CD4-positive, alpha-beta T cell (primary cell): ENCODE measurements around the gene SEC16A. TPM values are rescaled to one million over a fixed set of nuclear protein-coding genes. Genes with fewer than 3 reads are reported as not detected.

ENCODE experiments used
- ATAC-seq: fragments of 200-7000 bp; cut with Tn5 transposase; one replicate; pipeline ENCODE4 v1.10.0; 2022; ENCODE audit warnings: mild to moderate bottlenecking; ENCODE audit not compliant: poor library complexity
- CTCF ChIA-PET: fragments of 350-600 bp; sonication (Branson Sonifier 250); formaldehyde crosslinking; loops from one replicate; lab custom pipeline; 2021; ENCODE audit warnings: antibody characterized with exemption, inconsistent platforms; lab: Charles Lee
- POLR2A ChIA-PET: fragments of 350-600 bp; sonication (Branson Sonifier 250); formaldehyde crosslinking; loops from one replicate; lab custom pipeline; 2021; ENCODE audit warnings: antibody characterized with exemption, inconsistent platforms; lab: Charles Lee
- DNase-seq, 14 experiments: peaks; one replicate each; pipeline ENCODE4 v3.0.0-alpha.2; 2013 to 2020; ENCODE audit warnings: mixed read lengths in 2 of 14
- H3K27ac ChIP-seq, 2 donors: one replicate each; pipeline versions ENCODE4 v1.5.1 to v1.7.0; 2013; ENCODE audit warnings: low read length in 2 of 2, low read depth in 1 of 2, mild to moderate bottlenecking in 1 of 2
- H3K27me3 ChIP-seq, 2 experiments: 1 replicate in 1 of 2; 2 replicates in 1 of 2; pipeline versions ENCODE4 v1.6.1 to v1.7.0; 2013; ENCODE audit warnings: low read length in 2 of 2, control low read depth in 1 of 2, mild to moderate bottlenecking in 1 of 2, moderate library complexity in 1 of 2; ENCODE audit not compliant: insufficient read depth in 2 of 2, control insufficient read depth in 1 of 2
- H3K36me3 ChIP-seq: one replicate; pipeline ENCODE4 v1.6.1; 2013; ENCODE audit warnings: low read length, control low read depth; ENCODE audit not compliant: insufficient read depth
- H3K4me1 ChIP-seq: one replicate; pipeline ENCODE4 v1.6.1; 2013; ENCODE audit warnings: low read length, control low read depth; ENCODE audit not compliant: insufficient read depth
- H3K4me3 ChIP-seq: one replicate; pipeline ENCODE4 v1.5.1; 2013; ENCODE audit warnings: mild to moderate bottlenecking, low read length, moderate library complexity
- H3K9me3 ChIP-seq, 2 experiments: 1 replicate in 1 of 2; 2 replicates in 1 of 2; pipeline versions ENCODE4 v1.6.1 to v1.7.0; 2013; ENCODE audit warnings: low read length in 2 of 2, mild to moderate bottlenecking in 2 of 2, control low read depth in 1 of 2, moderate library complexity in 1 of 2; ENCODE audit not compliant: control insufficient read depth in 1 of 2, insufficient read depth in 1 of 2
- H3K27ac Mint-ChIP-seq: one replicate; pipeline ENCODE4 v1.8.0; 2020; ENCODE audit warnings: mixed read lengths
- H3K27me3 Mint-ChIP-seq: one replicate; pipeline ENCODE4 v1.8.0; 2021; ENCODE audit warnings: mixed read lengths
- H3K36me3 Mint-ChIP-seq: one replicate; pipeline ENCODE4 v1.8.0; 2021; ENCODE audit warnings: low read depth, mixed read lengths
- H3K4me1 Mint-ChIP-seq: one replicate; pipeline ENCODE4 v1.8.0; 2021; ENCODE audit warnings: low read depth, mixed read lengths
- H3K4me3 Mint-ChIP-seq: one replicate; pipeline ENCODE4 v1.8.0; 2020; ENCODE audit warnings: mild to moderate bottlenecking, mixed read lengths
- H3K9me3 Mint-ChIP-seq: one replicate; pipeline ENCODE4 v1.8.0; 2020; ENCODE audit warnings: mixed read lengths
- CTCF ChIP-seq: fragments of 200-600 bp; IDR thresholded peaks from one replicate; pipeline ENCODE4 v1.8.0; 2022; ENCODE audit warnings: antibody characterized with exemption, mild to moderate bottlenecking
- intact Hi-C, 2 experiments: fragments of 100-400 bp; cut with DNase I in 1 of 2; cut with micrococcal nuclease in 1 of 2; formaldehyde crosslinking; loops; one replicate each; pipeline versions ENCODE4 v1.15.1 to v1.9.0; 2023 to 2025; cut with DNase I, micrococcal nuclease
- total RNA-seq, 174 experiments: library from RNA in 2 of 174; stranded (reverse) in 2 of 174; gene quantifications; one replicate each; pipeline ENCODE4 v1.2.3 and lab custom pipeline; 2021 to 2026

Gene SEC16A
- total RNA-seq, 2 experiments from 2014 or later = 73.0 to 75.0 TPM

GRCh38 chr9:136462664-136463063, 20.2 kb downstream of the SEC16A start:
- no peak for DNase-seq
- no peaks in the 10 kb centered on the region for H3K27me3 ChIP-seq
- no peak overlapping the region for H3K27ac Mint-ChIP-seq
- peaks cover 96% of the 10 kb centered on the region for H3K36me3 ChIP-seq
- H3K9me3 ChIP-seq = no peaks in the 10 kb centered on the region
- H3K27me3 Mint-ChIP-seq = no peaks in the 10 kb centered on the region
- H3K4me3 ChIP-seq = no peak overlapping the region
- ChIA-PET CTCF (no interaction called here), POLR2A (no interaction called here)
- no peaks in the 10 kb centered on the region for H3K4me1 Mint-ChIP-seq
- peaks cover 92% of the 10 kb centered on the region for H3K36me3 Mint-ChIP-seq
- no peaks in the 10 kb centered on the region for H3K4me1 ChIP-seq
- H3K27ac ChIP-seq = no peak overlapping the region
- H3K9me3 Mint-ChIP-seq = no peaks in the 10 kb centered on the region
- ATAC-seq = no peak
- intact Hi-C loops = no loop called here
- TF ChIP-seq CTCF = no peak
- H3K4me3 Mint-ChIP-seq = no peak overlapping the region

- TF ChIP-seq CTCF = no peak
- Histone ChIP-seq H3K9me3 (no peaks in the 10 kb centered on the region), H3K4me1 (no peaks in the 10 kb centered on the region), H3K4me3 (no peak overlapping the region), H3K27ac (no peak overlapping the region), H3K27me3 (no peaks in the 10 kb centered on the region), H3K36me3 (peaks cover 95% of the 10 kb centered on the region)
- intact Hi-C loops = no loop called here
- ATAC-seq = no peak
- Mint-ChIP-seq H3K27me3 (no peaks in the 10 kb centered on the region), H3K4me3 (no peak overlapping the region), H3K27ac (no peak overlapping the region), H3K36me3 (peaks cover 92% of the 10 kb centered on the region), H3K9me3 (no peaks in the 10 kb centered on the region), H3K4me1 (no peaks in the 10 kb centered on the region)
- ChIA-PET POLR2A (no interaction called here), CTCF (no interaction called here)
- no peak for DNase-seq
These were observed 22.0 kb downstream of the SEC16A start for GRCh38 chr9:136460772-136461325.

GRCh38 chr9:136459425-136459824, 23.4 kb downstream of the SEC16A start:
- Histone ChIP-seq H3K27me3 (no peaks in the 10 kb centered on the region), H3K9me3 (no peaks in the 10 kb centered on the region), H3K27ac (no peak overlapping the region), H3K4me1 (no peaks in the 10 kb centered on the region), H3K4me3 (no peak overlapping the region), H3K36me3 (peaks cover 95% of the 10 kb centered on the region)
- Mint-ChIP-seq H3K27ac (no peak overlapping the region), H3K4me1 (no peaks in the 10 kb centered on the region), H3K4me3 (no peak overlapping the region), H3K36me3 (peaks cover 89% of the 10 kb centered on the region), H3K27me3 (no peaks in the 10 kb centered on the region), H3K9me3 (no peaks in the 10 kb centered on the region)
- intact Hi-C loops = no loop called here
- ATAC-seq (no peak), DNase-seq (no peak)
- CTCF ChIA-PET = no interaction called here
- POLR2A ChIA-PET = no interaction called here
- TF ChIP-seq CTCF = no peak
